Measurements from ENCODE around the gene GALNT2.

The GALNT2 gene

DNA sequence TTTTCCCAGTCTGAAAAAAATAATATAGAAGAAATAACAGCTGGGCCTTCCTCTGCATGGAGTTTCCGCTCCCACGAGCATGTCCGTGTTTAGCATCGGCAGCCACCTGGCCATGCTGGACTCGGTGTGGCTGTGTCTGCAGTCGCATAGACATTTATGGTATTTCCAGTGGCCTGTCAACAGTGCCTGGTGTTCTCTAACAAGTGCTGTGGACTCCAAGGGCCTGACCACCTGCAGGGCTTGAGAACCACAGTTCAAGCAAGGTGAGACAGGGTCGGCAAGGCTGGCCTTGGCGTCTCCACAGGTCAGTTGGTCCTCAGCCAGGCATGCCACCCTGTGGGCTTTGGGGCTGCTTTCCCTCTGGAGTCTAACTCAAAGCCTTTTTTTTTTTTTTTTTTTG, 234.3 kb downstream of the GALNT2 start:
- H3K27me3 ChIP-seq (ENCODE audit: insufficient read depth, low read length), result no peaks in the 10 kb centered on the region
- no peak overlapping the region for H2AFZ ChIP-seq (ENCODE audit: low read depth, low read length)
- no peaks in the 10 kb centered on the region for H3K36me3 ChIP-seq (ENCODE audit: insufficient read depth, low read length)

DNA sequence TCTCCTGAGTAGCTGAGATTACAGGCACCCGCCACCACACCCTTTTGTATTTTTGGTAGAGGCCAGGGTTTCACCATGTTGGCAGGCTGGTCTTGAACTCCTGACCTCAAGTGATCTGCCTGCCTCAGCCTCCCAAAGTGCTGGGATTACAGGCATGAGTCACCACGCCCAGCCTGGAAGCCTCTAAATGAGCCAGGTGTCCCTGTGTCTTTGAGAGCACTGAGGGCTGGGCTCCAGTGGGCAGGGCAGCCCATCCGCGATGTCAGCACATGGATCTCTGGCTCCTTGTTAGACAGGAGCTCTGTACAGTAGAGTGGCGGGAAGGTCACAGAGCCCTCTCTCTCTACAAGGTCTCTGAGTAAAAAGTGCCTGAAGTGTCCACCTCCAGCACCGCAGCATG, 234.8 kb downstream of the GALNT2 start:
- Histone ChIP-seq H2AFZ (ENCODE audit: low read depth, low read length) (no peak overlapping the region), H3K4me3 (ENCODE audit: low read length) (no peak overlapping the region), H3K27me3 (ENCODE audit: insufficient read depth, low read length) (no peaks in the 10 kb centered on the region), H3K4me1 (ENCODE audit: insufficient read depth, low read length) (peaks cover 6% of the 10 kb centered on the region), H3K9me3 (ENCODE audit: low read length) (no peaks in the 10 kb centered on the region), H3K36me3 (ENCODE audit: insufficient read depth, low read length) (no peaks in the 10 kb centered on the region)

More for the DNA sequence above, 234.3 kb downstream of the GALNT2 start:
- H3K4me1 ChIP-seq (ENCODE audit: insufficient read depth, low read length), result peaks cover 6% of the 10 kb centered on the region
- H3K4me3 ChIP-seq (ENCODE audit: low read length), result no peak overlapping the region
- no peaks in the 10 kb centered on the region for H3K9me3 ChIP-seq (ENCODE audit: low read length)

DNA sequence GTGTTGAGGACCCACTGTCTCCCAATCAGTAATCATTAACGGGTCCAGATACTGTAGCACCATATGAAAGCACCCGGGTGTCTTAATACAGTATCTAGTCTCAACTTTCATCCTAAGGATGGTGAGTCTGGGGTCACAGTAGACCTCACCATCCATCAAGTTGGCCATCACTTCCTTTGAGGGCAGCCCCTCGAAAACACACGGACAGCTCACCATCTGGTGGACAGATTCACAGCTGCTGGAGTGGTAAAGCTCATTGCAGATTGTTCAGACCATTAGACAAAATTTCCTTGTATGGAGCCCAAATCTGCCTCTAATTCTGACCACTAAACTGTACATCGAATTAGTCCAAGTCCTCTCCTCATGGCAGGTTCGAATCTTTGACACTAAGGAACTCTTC, 236.0 kb downstream of the GALNT2 start:
- no peaks in the 10 kb centered on the region for H3K27me3 ChIP-seq (ENCODE audit: insufficient read depth, low read length)
- peaks cover 6% of the 10 kb centered on the region for H3K4me1 ChIP-seq (ENCODE audit: insufficient read depth, low read length)
- no peaks in the 10 kb centered on the region for H3K9me3 ChIP-seq (ENCODE audit: low read length)
- H2AFZ ChIP-seq (ENCODE audit: low read depth, low read length), result no peak overlapping the region
- no peaks in the 10 kb centered on the region for H3K36me3 ChIP-seq (ENCODE audit: insufficient read depth, low read length)
- no peak overlapping the region for H3K4me3 ChIP-seq (ENCODE audit: low read length)

DNA sequence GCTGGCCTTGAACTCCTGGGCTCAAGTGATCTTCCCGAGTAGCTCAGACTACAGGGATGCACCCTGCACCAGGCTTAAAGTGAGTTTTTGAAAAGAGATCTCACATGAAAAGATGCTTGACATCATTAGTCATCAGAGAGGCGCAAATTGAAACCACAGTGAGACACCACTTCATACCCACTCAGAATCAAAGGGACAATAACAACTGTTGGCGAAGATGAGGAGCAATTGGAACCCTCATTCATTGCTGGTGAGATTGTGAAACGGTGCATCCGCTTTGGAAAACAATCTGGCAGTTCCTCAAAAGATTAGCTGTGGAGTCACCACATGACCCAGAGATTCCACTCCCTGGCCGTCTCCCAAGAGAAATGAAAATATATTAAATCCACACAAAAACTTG, 236.8 kb downstream of the GALNT2 start:
- Histone ChIP-seq H2AFZ (ENCODE audit: low read depth, low read length) (no peak overlapping the region), H3K9me3 (ENCODE audit: low read length) (no peaks in the 10 kb centered on the region), H3K27me3 (ENCODE audit: insufficient read depth, low read length) (no peaks in the 10 kb centered on the region), H3K4me1 (ENCODE audit: insufficient read depth, low read length) (peaks cover 6% of the 10 kb centered on the region), H3K36me3 (ENCODE audit: insufficient read depth, low read length) (no peaks in the 10 kb centered on the region), H3K4me3 (ENCODE audit: low read length) (no peak overlapping the region)

DNA sequence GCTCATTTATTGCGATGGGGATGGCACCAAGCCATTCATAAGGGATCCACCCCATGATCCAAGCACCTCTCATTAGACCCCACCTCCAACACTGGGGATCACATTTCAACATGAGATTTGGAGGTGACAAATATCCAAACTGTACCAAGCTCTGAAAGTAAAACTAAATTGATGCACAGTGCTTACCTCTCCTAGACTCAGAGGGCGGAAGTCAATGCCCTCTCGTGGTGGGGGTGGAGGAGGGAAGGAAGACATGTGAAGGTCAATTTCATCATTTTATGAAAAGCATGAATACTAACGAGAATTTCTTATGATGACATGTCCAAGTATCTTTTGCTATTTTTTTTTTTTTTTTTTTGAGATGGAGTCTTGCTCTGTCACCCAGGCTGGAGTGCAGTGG, 239.1 kb downstream of the GALNT2 start:
- Histone ChIP-seq H3K4me1 (ENCODE audit: insufficient read depth, low read length) (peaks cover 4% of the 10 kb centered on the region), H3K9me3 (ENCODE audit: low read length) (no peaks in the 10 kb centered on the region), H2AFZ (ENCODE audit: low read depth, low read length) (no peak overlapping the region), H3K27me3 (ENCODE audit: insufficient read depth, low read length) (no peaks in the 10 kb centered on the region), H3K36me3 (ENCODE audit: insufficient read depth, low read length) (no peaks in the 10 kb centered on the region), H3K4me3 (ENCODE audit: low read length) (no peak overlapping the region)

DNA sequence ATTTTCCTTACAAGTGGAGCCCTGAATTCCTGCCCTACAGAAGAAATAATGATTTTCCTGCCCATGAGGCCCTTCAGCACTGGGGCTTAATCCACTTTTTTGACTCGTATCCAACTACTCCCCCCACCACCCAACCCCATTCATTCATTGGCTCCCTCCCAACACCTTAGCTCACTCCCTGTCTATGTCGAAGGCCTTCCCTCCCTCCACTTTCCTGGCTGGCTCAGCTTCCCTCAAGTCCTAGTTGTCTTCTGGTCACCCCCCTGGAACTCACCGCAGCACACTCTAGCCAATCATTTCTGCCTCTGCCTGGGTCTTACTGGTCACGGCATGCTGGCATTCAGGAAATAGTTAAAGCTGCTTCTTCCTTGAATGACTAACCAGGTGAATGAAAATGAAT, 240.2 kb downstream of the GALNT2 start:
- H3K36me3 ChIP-seq (ENCODE audit: insufficient read depth, low read length), result no peaks in the 10 kb centered on the region
- H2AFZ ChIP-seq (ENCODE audit: low read depth, low read length), result no peak overlapping the region
- peaks cover 4% of the 10 kb centered on the region for H3K4me1 ChIP-seq (ENCODE audit: insufficient read depth, low read length)
- H3K9me3 ChIP-seq (ENCODE audit: low read length), result no peaks in the 10 kb centered on the region
- no peak overlapping the region for H3K4me3 ChIP-seq (ENCODE audit: low read length)
- no peaks in the 10 kb centered on the region for H3K27me3 ChIP-seq (ENCODE audit: insufficient read depth, low read length)

DNA sequence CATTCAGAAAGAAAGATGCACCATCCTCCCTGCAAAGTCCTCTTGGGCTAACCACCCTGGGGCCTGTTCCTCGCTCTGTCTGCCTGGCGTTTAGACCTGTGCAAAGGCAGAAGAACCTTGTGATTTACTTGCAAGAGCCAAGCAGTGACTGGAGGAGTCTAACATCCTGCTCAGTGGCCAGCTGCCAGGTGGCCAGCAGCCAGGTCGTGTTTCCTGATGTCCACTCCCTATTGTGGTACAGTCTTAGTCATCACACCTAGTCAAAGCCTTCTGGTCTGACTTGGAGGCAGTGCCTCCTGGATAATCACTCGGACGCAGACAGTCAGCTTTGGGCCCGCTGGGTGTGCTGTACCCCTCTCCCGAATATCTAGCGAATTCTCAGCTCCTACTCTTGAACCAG, 241.0 kb downstream of the GALNT2 start:
- Histone ChIP-seq H3K9me3 (ENCODE audit: low read length) (no peaks in the 10 kb centered on the region), H3K4me1 (ENCODE audit: insufficient read depth, low read length) (peaks cover 4% of the 10 kb centered on the region), H3K4me3 (ENCODE audit: low read length) (no peak overlapping the region), H2AFZ (ENCODE audit: low read depth, low read length) (no peak overlapping the region), H3K27me3 (ENCODE audit: insufficient read depth, low read length) (no peaks in the 10 kb centered on the region), H3K36me3 (ENCODE audit: insufficient read depth, low read length) (no peaks in the 10 kb centered on the region)

DNA sequence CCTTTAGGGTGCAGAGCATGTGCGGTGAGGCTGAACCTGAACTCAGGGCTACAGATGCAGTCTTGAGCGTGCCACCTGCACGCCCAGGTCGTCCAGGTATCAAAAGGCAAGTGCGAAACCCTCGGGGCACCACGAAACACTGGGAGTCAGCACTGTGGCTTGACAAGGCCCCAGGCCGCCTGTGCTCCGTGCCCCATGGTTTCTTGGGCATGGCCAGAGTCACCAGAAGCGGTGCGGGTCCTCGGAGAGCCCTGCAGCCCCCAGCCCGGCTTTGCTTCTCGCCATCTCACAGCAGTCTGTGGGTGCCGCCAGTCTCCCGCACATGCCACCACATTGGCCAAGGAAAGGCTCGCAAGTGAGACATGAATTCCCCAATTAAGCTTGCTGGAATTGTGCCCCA, 241.8 kb downstream of the GALNT2 start:
- Histone ChIP-seq H3K4me3 (ENCODE audit: low read length) (no peak overlapping the region), H3K27me3 (ENCODE audit: insufficient read depth, low read length) (no peaks in the 10 kb centered on the region), H3K9me3 (ENCODE audit: low read length) (no peaks in the 10 kb centered on the region), H2AFZ (ENCODE audit: low read depth, low read length) (no peak overlapping the region), H3K4me1 (ENCODE audit: insufficient read depth, low read length) (peaks cover 4% of the 10 kb centered on the region), H3K36me3 (ENCODE audit: insufficient read depth, low read length) (no peaks in the 10 kb centered on the region)

DNA sequence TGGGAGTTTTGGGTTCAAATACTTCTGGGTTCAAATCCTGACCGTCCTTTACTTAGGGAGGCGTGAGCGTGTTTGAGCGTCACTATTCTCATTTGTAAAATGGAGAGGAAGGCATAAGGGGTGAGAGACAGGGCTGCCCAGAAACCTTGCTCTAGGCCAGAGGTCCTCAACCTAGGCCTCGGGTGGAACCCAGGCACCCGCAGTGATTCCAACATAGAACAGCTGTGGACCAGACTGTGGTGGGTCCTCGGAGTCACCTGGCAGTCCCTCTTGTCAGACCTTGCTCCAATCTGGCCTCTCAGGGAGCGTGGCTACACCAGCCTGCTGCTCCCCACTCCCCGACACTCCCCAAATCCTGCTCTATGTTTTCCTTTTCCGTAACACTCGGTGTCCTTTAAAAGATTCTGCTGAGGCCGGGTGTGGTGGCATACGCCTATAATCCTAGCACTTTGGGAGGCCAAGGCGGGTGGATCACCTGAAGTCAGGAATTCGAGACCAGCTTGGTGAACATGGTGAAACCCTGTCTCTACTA, 242.7 kb downstream of the GALNT2 start:
- H3K36me3 ChIP-seq (ENCODE audit: insufficient read depth, low read length), result no peaks in the 10 kb centered on the region
- H3K27me3 ChIP-seq (ENCODE audit: insufficient read depth, low read length), result no peaks in the 10 kb centered on the region
- no peak overlapping the region for H2AFZ ChIP-seq (ENCODE audit: low read depth, low read length)
- H3K4me3 ChIP-seq (ENCODE audit: low read length), result no peak overlapping the region
- H3K4me1 ChIP-seq (ENCODE audit: insufficient read depth, low read length), result peaks cover 4% of the 10 kb centered on the region
- no peaks in the 10 kb centered on the region for H3K9me3 ChIP-seq (ENCODE audit: low read length)

DNA sequence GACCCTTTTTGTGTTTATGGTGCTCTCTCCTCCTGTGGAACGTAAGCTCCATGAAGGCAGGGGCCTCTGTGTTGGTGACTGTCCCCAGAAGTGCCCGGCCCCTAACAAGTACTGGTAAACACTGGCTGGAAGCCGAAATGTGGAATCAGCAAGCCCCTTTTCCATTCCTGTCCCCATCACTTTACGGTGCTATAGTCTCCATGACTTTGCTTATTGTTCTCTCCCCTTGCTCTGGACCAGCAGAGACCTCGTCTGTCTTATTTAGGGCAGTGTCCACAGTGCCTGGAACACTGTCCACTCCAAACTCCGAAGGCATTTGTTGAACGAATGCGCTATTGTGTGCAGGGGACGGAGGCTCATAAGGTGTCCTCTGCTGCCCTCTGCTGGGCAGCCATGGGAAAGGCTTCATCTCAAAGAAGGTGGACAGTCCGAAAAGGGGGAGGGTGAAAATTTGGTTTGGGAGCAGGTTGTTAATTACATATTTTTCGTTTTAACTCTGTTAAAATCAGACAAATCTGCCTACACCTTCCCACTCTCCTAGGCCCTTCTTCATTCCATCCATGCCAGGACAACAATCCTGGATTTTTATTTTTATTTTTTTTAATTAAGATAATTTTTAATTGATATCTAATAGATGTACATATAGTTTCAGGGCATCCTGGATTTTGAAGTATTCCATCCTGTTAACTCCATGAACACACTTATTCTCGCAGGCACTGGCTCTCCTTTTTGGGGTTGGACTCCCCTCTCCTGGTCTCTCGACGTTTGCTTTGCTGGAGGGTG, 243.5 kb downstream of the GALNT2 start:
- Histone ChIP-seq H3K27me3 (ENCODE audit: insufficient read depth, low read length) (no peaks in the 10 kb centered on the region), H3K4me3 (ENCODE audit: low read length) (no peak overlapping the region), H3K9me3 (ENCODE audit: low read length) (no peaks in the 10 kb centered on the region), H2AFZ (ENCODE audit: low read depth, low read length) (no peak overlapping the region), H3K36me3 (ENCODE audit: insufficient read depth, low read length) (no peaks in the 10 kb centered on the region), H3K4me1 (ENCODE audit: insufficient read depth, low read length) (peaks cover 4% of the 10 kb centered on the region)

DNA sequence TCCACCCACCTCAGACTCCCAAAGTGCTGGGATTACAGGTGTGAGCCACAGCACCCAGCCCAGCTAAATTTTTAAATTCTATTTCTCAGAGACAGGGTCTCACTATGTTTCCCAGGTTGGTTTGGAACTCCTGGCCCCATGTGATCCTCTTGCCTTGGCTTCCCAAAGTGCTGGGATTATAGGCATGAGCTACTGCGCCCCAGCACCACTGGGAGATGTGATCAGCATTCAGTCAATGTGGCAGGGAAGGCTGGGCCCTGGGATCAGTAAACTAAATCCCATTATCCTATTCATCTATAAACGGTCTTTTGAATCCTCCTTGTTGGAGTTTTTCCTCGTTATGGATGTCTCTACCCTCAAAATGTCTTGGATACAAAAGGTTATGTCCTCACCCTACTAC, 245.6 kb downstream of the GALNT2 start:
- H3K9me3 ChIP-seq (ENCODE audit: low read length), result no peaks in the 10 kb centered on the region
- H3K27me3 ChIP-seq (ENCODE audit: insufficient read depth, low read length), result no peaks in the 10 kb centered on the region
- no peak overlapping the region for H3K4me3 ChIP-seq (ENCODE audit: low read length)
- H3K36me3 ChIP-seq (ENCODE audit: insufficient read depth, low read length), result no peaks in the 10 kb centered on the region
- H3K4me1 ChIP-seq (ENCODE audit: insufficient read depth, low read length), result peaks cover 4% of the 10 kb centered on the region
- H2AFZ ChIP-seq (ENCODE audit: low read depth, low read length), result no peak overlapping the region

DNA sequence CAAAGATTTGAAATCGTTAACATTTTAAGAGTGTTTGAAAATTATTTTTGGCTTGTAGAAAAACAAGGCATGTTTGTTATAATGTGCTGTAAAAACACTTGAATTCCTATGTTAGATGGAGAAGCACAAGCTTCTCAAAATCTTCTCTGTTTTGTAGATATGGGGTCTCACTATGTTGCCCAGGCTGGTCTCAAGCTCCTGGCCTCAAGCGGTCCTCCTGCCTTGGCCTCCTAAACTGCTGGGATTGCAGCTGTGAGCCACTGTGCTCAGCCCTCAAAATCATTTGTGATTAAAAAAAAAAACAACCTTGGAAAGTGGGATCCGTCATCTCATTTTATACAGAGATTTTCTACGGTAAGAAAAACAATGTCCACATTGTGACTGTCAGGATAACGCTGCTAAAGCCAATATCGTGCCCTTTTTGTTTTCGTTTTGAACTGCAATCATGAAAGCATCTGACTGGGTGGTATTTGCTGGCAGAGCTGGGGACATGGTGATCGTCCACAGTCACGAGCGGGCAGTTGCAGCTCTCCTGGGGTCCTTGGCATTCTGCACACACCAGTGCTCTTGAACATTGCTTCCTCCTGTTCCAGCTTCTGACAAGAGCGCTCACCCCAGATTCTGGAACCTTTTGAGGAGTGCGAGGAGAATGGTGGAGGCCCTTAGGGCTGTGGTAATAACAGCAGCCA, 246.6 kb downstream of the GALNT2 start:
- Histone ChIP-seq H3K27me3 (ENCODE audit: insufficient read depth, low read length) (no peaks in the 10 kb centered on the region), H3K36me3 (ENCODE audit: insufficient read depth, low read length) (no peaks in the 10 kb centered on the region), H3K4me1 (ENCODE audit: insufficient read depth, low read length) (peaks cover 4% of the 10 kb centered on the region), H3K4me3 (ENCODE audit: low read length) (no peak overlapping the region), H2AFZ (ENCODE audit: low read depth, low read length) (no peak overlapping the region), H3K9me3 (ENCODE audit: low read length) (no peaks in the 10 kb centered on the region)

DNA sequence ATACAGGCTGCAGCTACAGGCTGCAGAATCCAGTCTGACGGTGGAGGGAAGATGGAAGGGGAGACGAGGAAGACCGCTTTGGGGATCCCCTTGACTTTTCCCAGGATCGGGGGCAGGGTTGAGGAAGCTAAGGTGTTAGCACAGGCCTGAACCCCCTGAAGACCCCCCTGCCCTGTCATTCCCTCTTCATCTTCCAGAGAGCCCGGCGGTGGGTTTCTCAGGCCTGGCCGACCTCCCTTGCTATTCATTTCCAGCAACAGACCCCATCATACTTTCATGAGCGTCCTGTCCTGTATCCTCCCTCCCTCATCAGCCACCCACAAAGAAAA, 247.1 kb downstream of the GALNT2 start:
- Histone ChIP-seq H3K36me3 (ENCODE audit: insufficient read depth, low read length) (no peaks in the 10 kb centered on the region), H3K4me3 (ENCODE audit: low read length) (no peak overlapping the region), H3K9me3 (ENCODE audit: low read length) (no peaks in the 10 kb centered on the region)

More for the DNA sequence above, 247.1 kb downstream of the GALNT2 start:
- Histone ChIP-seq H2AFZ (ENCODE audit: low read depth, low read length) (no peak overlapping the region), H3K4me1 (ENCODE audit: insufficient read depth, low read length) (peaks cover 4% of the 10 kb centered on the region), H3K27me3 (ENCODE audit: insufficient read depth, low read length) (no peaks in the 10 kb centered on the region)
